BJ (cell line): ENCODE data around the gene HABP2. TPM values are rescaled to one million over a fixed set of nuclear protein-coding genes. Genes with fewer than 3 reads are reported as not detected.

Source experiments
- CTCF ChIA-PET: fragments of 350-600 bp; formaldehyde crosslinking; extraction: SDS; loops from one replicate; lab custom pipeline; 2021; ENCODE audit warnings: antibody characterized with exemption, inconsistent platforms; lab: Yijun Ruan, JAX
- POLR2A ChIA-PET: fragments of 300-600 bp; sonication (Branson Sonifier 250); formaldehyde crosslinking; extraction: SDS; loops from one replicate; lab custom pipeline; 2021; ENCODE audit warnings: antibody characterized with exemption; lab: Charles Lee
- DNase-seq: peaks from one replicate; pipeline ENCODE4 v3.0.0-alpha.2; 2011; ENCODE audit warnings: low read depth
- H3K27me3 ChIP-seq: 2 replicates; pipeline ENCODE4 v1.6.0; 2011; ENCODE audit warnings: low read length; ENCODE audit not compliant: control insufficient read depth, insufficient read depth
- H3K36me3 ChIP-seq: 2 replicates; pipeline ENCODE4 v1.5.1; 2011; ENCODE audit warnings: low read length; ENCODE audit not compliant: control insufficient read depth, insufficient read depth
- H3K4me3 ChIP-seq: 2 replicates; pipeline ENCODE4 v1.5.1; 2011; ENCODE audit warnings: low read depth, mild to moderate bottlenecking, control low read depth, low read length
- polyA minus RNA-seq: library from RNA; depleted of rRNA, polyadenylated mRNA; stranded (reverse); fragments of >200 nt; gene quantifications from 2 replicates; pipeline ENCODE4 v1.2.3, GENCODE V29; 2011; rRNA and poly(A)+ RNA removed
- polyA plus RNA-seq: library from polyadenylated mRNA; depleted of rRNA; stranded (reverse); fragments of >200 nt; gene quantifications from 2 replicates; pipeline ENCODE4 v1.2.3, GENCODE V29; 2011; rRNA removed
- TF ChIP-seq, protein P1 (sequence below): IDR thresholded peaks from 2 replicates; pipeline ENCODE4 v1.5.1; 2011; ENCODE audit warnings: low read depth, mild to moderate bottlenecking, control low read depth, inconsistent platforms, low read length, moderate library complexity; ENCODE audit not compliant: insufficient read depth

Gene HABP2
- polyA plus RNA-seq (0.02 TPM in 1 of 2 replicates, not detected in the other), polyA minus RNA-seq (not detected in 2 replicates)

DNA sequence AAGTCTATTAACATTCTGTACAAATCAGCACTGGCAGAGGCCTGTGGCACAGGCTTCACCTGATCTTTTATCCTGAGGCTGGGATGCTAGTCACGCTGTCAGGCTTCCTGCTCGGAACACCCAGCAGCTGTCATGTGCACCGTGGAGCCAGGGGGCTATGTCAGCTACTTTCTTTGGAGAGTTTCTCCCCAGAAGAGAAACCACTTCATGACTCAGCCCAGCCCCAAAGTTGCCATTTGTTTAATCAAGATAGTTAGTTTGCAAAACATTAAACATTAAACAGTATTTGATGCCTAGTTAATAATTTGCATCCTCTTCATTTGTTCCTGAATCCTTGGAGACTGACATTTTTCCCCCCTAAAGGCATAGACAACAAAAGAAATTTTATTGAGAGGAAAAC lies at the start of gene HABP2:
Gene HABP2 (plus strand): TSS at position 353 of the 400 bp plus-strand sequence. CDS start 69 bp downstream, outside the sequence.
- H3K36me3 ChIP-seq, result no peaks in the 10 kb centered on the region
- CTCF ChIA-PET, result interaction anchor here (5.5 kb wide), 1 partner anchor 11 kb away, joined by 30 read pairs; no protein-coding TSS in a partner anchor
- TF ChIP-seq, protein P1, sequence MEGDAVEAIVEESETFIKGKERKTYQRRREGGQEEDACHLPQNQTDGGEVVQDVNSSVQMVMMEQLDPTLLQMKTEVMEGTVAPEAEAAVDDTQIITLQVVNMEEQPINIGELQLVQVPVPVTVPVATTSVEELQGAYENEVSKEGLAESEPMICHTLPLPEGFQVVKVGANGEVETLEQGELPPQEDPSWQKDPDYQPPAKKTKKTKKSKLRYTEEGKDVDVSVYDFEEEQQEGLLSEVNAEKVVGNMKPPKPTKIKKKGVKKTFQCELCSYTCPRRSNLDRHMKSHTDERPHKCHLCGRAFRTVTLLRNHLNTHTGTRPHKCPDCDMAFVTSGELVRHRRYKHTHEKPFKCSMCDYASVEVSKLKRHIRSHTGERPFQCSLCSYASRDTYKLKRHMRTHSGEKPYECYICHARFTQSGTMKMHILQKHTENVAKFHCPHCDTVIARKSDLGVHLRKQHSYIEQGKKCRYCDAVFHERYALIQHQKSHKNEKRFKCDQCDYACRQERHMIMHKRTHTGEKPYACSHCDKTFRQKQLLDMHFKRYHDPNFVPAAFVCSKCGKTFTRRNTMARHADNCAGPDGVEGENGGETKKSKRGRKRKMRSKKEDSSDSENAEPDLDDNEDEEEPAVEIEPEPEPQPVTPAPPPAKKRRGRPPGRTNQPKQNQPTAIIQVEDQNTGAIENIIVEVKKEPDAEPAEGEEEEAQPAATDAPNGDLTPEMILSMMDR, result no peak
- no peak within 1 kb of the TSS for H3K4me3 ChIP-seq
- POLR2A ChIA-PET, result no interaction called here
- H3K27me3 ChIP-seq, result peaks cover 2% of the 10 kb centered on the region; the same call in 1 of the 2 replicates
- DNase-seq, result no peak

DNA sequence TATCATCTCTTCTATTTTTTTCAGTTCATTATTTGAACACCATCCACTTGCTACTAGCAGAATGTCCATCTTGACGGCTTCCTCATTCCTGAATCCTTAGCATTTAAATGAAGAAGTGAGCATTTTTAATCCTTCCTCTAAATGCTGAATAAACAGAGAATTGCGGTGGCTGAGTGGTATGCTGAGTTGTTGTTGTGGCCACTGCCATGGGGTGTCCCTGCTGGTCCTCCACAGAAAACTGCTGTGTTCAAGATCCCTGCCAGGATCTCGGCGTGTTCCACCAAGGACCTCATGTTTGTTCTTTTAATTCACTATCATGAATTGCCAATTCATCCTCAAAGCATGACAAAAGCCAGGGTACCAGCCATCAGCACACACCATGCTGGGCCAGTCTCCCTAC lies 48.9 kb upstream of the HABP2 start:
- Histone ChIP-seq H3K4me3 (no peak overlapping the region), H3K27me3 (no peaks in the 10 kb centered on the region), H3K36me3 (no peaks in the 10 kb centered on the region)
- POLR2A ChIA-PET, result no interaction called here
- TF ChIP-seq, protein P1, result no peak
- no peak for DNase-seq
- CTCF ChIA-PET, result interaction anchor here (0.9 to 1.9 kb wide), 3 partner anchors 16 to 49 kb away, joined by 3 to 8 read pairs (median 4); no protein-coding TSS in a partner anchor

DNA sequence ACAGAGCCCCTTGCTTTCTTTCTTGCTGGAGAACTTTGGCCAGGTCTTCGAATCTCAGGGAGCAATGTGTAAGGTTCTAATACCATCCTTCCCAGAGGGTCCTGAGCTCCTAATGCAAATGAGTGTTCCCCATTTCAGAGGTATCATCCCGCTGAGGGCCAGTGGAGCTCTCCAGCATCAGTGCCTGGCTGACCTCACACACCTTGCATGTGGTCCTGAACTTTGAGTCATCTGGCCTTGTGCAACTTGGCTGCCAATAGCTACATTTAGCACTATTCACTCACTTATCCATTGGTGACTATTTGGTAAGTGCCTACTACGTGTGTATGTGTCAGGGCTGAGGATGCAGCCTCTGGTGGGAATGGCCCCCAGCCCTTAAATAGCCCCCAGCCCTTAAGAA lies 48.4 kb upstream of the HABP2 start:
- CTCF ChIA-PET, result interaction anchor here (0.9 to 1.9 kb wide), 5 partner anchors 11 to 50 kb away, joined by 3 to 8 read pairs (median 4); no protein-coding TSS in a partner anchor
- POLR2A ChIA-PET, result no interaction called here
- Histone ChIP-seq H3K4me3 (no peak overlapping the region), H3K27me3 (no peaks in the 10 kb centered on the region), H3K36me3 (no peaks in the 10 kb centered on the region)
- TF ChIP-seq, protein P1, result no peak
- no peak for DNase-seq

DNA sequence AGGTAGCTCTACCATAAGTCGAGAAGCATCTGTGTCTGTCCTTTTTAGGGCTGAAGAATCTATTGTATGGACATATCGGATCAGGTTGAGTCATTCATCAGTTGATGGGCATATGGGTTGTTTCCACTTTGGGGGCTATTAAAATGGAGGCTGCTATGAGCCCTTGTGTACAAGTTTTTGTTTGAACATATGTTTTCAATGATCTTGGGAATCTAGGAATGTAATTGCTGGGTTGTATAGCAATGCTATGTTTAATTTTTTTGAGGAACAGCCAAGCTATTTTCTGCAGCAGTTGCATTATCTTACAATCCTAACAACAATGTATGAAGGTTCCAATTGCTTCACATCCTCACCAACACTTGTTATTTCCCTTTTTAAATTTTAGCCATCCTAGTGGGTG lies 46.4 kb upstream of the HABP2 start:
- TF ChIP-seq, protein P1, result no peak

DNA sequence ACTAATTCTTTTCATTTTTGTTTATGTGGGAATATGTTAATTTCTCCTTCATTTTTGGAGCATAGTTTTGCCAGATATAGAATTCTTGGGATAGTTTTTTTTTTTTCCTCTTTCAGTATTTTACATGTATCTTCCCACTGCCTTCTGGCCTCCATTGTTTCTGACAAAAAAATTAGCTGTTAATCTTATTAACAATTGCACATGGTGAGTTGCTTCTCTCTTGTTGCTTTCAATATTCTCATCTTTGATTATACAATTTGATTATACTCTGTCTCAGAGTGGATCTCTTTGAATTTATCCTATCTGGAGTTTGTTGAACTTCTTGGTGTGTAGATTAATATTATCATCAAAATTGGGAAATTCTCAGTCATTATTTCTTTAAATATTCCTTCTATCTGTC lies 41.4 kb upstream of the HABP2 start:
- no peaks in the 10 kb centered on the region for H3K27me3 ChIP-seq
- CTCF ChIA-PET, result interaction anchor here (1.0 to 1.5 kb wide), 3 partner anchors 10 to 71 kb away, joined by 3 to 6 read pairs (median 3); no protein-coding TSS in a partner anchor
- no peak for DNase-seq
- POLR2A ChIA-PET, result interaction anchor here (0.7 to 0.8 kb wide), 2 partner anchors 9 to 37 kb away, joined by 3 to 5 read pairs; no protein-coding TSS in a partner anchor
- no peak overlapping the region for H3K4me3 ChIP-seq
- no peaks in the 10 kb centered on the region for H3K36me3 ChIP-seq
- TF ChIP-seq, protein P1, result no peak

More for the DNA sequence above, 46.4 kb upstream of the HABP2 start:
- Histone ChIP-seq H3K36me3 (no peaks in the 10 kb centered on the region), H3K27me3 (no peaks in the 10 kb centered on the region), H3K4me3 (no peak overlapping the region)
- ChIA-PET POLR2A (interaction anchor here (0.6 to 1.0 kb wide), 3 partner anchors 10 to 1016 kb away, joined by 3 to 5 read pairs (median 4); no protein-coding TSS in a partner anchor), CTCF (interaction anchor here (1.1 to 1.4 kb wide), 2 partner anchors 14 to 15 kb away, joined by 3 read pairs; no protein-coding TSS in a partner anchor)
- DNase-seq, result no peak
